DOHH2 (cell line): Measurements from ENCODE around the gene LIN52.

Experiments
- EZH2phosphoT487 ChIP-seq: fragments of 200-600 bp; sonication (generic); IDR thresholded peaks from 2 replicates; pipeline ENCODE4 v1.6.1; 2017; ENCODE audit warnings: borderline replicate concordance, mild to moderate bottlenecking, antibody characterized with exemption, low read length, moderate library complexity, mixed read lengths
- TF ChIP-seq, protein P1 (sequence below): fragments of 200-600 bp; sonication (generic); IDR thresholded peaks from one replicate; pipeline ENCODE4 v1.5.1; 2014; ENCODE audit warnings: antibody characterized with exemption, mild to moderate bottlenecking, low read depth, low read length; ENCODE audit not compliant: poor library complexity, severe bottlenecking

DNA sequence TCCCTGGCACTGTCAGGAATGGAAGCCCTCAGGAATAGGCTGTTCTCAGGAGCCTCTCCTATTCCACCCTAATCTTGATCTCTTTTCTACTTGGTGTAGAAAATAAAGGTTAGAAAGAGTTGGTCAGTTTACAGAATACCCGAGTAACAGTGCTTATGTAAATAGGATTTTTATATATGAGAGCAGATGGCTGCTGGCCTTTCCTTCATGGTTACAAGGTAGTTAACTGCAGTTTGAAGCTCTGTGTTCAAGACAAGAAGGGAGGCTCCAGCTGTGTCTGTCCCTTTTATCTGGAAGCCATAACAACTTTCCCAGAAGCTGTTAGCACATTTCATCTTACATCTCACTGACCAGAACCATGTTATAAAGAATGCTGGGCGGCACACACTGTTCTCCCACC, 42.5 kb upstream of the LIN52 start:
- no peak for TF ChIP-seq EZH2phosphoT487
- TF ChIP-seq, protein P1, sequence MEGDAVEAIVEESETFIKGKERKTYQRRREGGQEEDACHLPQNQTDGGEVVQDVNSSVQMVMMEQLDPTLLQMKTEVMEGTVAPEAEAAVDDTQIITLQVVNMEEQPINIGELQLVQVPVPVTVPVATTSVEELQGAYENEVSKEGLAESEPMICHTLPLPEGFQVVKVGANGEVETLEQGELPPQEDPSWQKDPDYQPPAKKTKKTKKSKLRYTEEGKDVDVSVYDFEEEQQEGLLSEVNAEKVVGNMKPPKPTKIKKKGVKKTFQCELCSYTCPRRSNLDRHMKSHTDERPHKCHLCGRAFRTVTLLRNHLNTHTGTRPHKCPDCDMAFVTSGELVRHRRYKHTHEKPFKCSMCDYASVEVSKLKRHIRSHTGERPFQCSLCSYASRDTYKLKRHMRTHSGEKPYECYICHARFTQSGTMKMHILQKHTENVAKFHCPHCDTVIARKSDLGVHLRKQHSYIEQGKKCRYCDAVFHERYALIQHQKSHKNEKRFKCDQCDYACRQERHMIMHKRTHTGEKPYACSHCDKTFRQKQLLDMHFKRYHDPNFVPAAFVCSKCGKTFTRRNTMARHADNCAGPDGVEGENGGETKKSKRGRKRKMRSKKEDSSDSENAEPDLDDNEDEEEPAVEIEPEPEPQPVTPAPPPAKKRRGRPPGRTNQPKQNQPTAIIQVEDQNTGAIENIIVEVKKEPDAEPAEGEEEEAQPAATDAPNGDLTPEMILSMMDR = no peak
